A673 (cell line): ENCODE data around the gene OR11L1.

Source experiments
- EZH2 ChIP-seq: fragments of 200-600 bp; sonication (generic); IDR thresholded peaks from 2 replicates; pipeline ENCODE4 v1.6.1; 2017; ENCODE audit warnings: borderline replicate concordance, low read depth, mild to moderate bottlenecking, mixed read lengths, antibody characterized with exemption, low read length; ENCODE audit not compliant: poor library complexity, severe bottlenecking
- TF ChIP-seq, protein P1 (sequence below): fragments of 300-800, 200-600 bp; sonication (generic); conservative IDR thresholded peaks from 2 replicates; pipeline ENCODE4 v1.5.1; 2017; ENCODE audit warnings: low read depth, mild to moderate bottlenecking, antibody characterized with exemption, low read length, moderate library complexity, mixed read lengths

DNA sequence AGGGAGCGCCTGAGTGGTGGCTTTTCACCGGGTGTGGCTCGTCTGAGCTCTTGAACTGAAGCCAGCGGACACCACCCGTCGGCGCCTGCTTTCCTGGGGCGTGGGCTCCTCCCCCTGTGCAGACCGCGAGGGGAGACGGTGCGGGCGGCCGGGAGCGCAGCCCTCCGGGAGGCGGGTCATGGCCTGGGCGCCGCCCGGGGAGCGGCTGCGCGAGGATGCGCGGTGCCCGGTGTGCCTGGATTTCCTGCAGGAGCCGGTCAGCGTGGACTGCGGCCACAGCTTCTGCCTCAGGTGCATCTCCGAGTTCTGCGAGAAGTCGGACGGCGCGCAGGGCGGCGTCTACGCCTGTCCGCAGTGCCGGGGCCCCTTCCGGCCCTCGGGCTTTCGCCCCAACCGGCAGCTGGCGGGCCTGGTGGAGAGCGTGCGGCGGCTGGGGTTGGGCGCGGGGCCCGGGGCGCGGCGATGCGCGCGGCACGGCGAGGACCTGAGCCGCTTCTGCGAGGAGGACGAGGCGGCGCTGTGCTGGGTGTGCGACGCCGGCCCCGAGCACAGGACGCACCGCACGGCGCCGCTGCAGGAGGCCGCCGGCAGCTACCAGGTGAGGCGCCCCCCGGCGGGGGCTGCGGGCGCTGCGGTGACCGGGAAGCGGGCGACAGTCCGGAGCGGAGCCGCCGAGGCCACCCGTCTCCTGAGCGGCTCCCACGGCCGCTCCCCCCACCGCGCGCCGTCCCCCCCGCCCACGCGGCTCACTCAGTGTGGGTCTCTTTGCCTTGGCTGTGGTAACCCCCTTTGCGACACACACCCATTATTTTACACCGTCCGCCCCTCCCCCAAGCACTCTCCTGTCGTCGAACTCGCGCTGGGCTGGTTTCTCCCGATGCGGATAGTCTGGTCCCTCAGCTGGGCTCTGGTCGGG lies 15.6 kb upstream of the OR11L1 start, which contains the start of gene TRIM58:
- TF ChIP-seq, protein P1, sequence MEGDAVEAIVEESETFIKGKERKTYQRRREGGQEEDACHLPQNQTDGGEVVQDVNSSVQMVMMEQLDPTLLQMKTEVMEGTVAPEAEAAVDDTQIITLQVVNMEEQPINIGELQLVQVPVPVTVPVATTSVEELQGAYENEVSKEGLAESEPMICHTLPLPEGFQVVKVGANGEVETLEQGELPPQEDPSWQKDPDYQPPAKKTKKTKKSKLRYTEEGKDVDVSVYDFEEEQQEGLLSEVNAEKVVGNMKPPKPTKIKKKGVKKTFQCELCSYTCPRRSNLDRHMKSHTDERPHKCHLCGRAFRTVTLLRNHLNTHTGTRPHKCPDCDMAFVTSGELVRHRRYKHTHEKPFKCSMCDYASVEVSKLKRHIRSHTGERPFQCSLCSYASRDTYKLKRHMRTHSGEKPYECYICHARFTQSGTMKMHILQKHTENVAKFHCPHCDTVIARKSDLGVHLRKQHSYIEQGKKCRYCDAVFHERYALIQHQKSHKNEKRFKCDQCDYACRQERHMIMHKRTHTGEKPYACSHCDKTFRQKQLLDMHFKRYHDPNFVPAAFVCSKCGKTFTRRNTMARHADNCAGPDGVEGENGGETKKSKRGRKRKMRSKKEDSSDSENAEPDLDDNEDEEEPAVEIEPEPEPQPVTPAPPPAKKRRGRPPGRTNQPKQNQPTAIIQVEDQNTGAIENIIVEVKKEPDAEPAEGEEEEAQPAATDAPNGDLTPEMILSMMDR: no peak
- TF ChIP-seq EZH2: no peak
